ENCODE data around the gene IER5. TPM values are rescaled to one million over a fixed set of nuclear protein-coding genes. Genes with fewer than 3 reads are reported as not detected.

IER5 gene
- total and polyA plus RNA-seq, 9 of the 15 experiments (the other 6 are each of a cell fraction or from before 2014, with no cell fraction given), result 2.4 to 32.1 (median 12.0) TPM

DNA sequence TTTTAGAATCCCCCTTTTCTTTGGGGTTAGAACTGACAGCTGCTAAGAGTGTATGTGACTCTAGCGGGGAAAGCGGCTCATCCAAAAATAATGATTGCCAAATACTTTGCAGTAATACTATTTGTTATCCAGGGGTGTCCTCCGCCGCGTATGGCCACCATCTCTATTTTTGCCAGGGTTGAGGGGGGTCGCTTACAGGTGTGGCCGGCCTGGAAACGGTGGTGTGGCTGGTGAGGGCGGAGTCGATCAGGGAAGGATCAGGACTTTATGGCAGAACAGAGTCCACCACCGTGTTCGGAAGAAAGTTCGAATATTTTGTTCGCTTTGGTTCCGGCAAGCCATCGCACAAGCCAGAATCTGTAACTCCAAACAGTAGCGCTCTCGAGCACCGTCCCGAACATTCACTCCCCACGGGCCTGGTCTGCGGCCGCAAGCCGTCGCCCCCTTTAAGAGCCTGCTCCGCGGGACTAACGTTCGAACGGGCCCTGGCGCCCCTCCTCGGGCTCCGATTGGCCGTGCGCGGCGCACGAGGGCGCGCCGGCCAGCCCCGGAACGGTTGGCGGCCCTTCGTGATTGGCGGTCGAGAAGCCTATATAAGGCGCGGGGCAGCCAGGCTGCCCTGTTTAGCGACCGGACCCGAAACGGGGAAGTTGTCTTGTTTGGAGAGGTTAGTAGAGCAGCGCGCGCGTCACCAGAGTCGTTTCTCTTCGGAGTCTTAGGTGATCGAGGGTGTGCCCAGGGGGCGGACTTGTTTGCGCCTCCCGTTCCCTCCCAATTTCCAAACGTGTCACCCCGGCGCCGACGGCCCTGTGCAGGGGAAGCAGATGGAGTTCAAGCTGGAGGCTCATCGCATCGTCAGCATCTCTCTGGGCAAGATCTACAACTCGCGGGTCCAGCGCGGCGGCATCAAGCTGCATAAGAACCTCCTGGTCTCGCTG, at the start of gene IER5 (continued):
- TF ChIP-seq, protein P1, sequence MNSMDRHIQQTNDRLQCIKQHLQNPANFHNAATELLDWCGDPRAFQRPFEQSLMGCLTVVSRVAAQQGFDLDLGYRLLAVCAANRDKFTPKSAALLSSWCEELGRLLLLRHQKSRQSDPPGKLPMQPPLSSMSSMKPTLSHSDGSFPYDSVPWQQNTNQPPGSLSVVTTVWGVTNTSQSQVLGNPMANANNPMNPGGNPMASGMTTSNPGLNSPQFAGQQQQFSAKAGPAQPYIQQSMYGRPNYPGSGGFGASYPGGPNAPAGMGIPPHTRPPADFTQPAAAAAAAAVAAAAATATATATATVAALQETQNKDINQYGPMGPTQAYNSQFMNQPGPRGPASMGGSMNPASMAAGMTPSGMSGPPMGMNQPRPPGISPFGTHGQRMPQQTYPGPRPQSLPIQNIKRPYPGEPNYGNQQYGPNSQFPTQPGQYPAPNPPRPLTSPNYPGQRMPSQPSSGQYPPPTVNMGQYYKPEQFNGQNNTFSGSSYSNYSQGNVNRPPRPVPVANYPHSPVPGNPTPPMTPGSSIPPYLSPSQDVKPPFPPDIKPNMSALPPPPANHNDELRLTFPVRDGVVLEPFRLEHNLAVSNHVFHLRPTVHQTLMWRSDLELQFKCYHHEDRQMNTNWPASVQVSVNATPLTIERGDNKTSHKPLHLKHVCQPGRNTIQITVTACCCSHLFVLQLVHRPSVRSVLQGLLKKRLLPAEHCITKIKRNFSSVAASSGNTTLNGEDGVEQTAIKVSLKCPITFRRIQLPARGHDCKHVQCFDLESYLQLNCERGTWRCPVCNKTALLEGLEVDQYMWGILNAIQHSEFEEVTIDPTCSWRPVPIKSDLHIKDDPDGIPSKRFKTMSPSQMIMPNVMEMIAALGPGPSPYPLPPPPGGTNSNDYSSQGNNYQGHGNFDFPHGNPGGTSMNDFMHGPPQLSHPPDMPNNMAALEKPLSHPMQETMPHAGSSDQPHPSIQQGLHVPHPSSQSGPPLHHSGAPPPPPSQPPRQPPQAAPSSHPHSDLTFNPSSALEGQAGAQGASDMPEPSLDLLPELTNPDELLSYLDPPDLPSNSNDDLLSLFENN (IDR thresholded peaks at IDR 0.05; ENCODE audit: low read depth in 2 of 2, low read length in 2 of 2), result peak in 1 of 2 experiments; percentile 96; a peak in 2 of 4 replicates
- no peak for TF ChIP-seq ZNF239 (CRISPR knock-in tag; IDR thresholded peaks at IDR 0.05)
- TF ChIP-seq ZSCAN32 (CRISPR knock-in tag; IDR thresholded peaks at IDR 0.05), result peak; percentile 3; the same call in 1 of the 2 replicates
- peak; percentile 92 for TF ChIP-seq GTF2A2 (tag; IDR thresholded peaks at IDR 0.05)
- TF ChIP-seq GABPB2 (CRISPR knock-in tag; conservative IDR thresholded peaks at IDR 0.05), result peak; percentile 38; the same call in 1 of the 2 replicates
- peak; percentile 94 for TF ChIP-seq ZFX (CRISPR knock-in tag; IDR thresholded peaks at IDR 0.05)
- no peak; the same call in 1 of the 2 replicates for TF ChIP-seq CEBPG (CRISPR knock-in tag; IDR thresholded peaks at IDR 0.05)
- peak in 1 of 2 experiments; percentile 61; a peak in 2 of 4 replicates for TF ChIP-seq CEBPG (tag; conservative IDR thresholded peaks at IDR 0.05 in 1 of 2, IDR thresholded peaks at IDR 0.05 in 1 of 2)
- no peak for TF ChIP-seq ZNF174 (CRISPR knock-in tag; IDR thresholded peaks at IDR 0.05)
- peak; percentile 71; the same call in 1 of the 2 replicates for TF ChIP-seq JUN (IDR thresholded peaks at IDR 0.05; ENCODE audit: borderline replicate concordance, low read depth, low read length)
- no peak for TF ChIP-seq JUN (CRISPR knock-in tag; IDR thresholded peaks at IDR 0.05; ENCODE audit: borderline replicate concordance)
- TF ChIP-seq, protein P2, sequence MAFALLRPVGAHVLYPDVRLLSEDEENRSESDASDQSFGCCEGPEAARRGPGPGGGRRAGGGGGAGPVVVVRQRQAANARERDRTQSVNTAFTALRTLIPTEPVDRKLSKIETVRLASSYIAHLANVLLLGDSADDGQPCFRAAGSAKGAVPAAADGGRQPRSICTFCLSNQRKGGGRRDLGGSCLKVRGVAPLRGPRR (CRISPR knock-in tag; IDR thresholded peaks at IDR 0.05), result no peak; the same call in 1 of the 2 replicates
- TF ChIP-seq, protein P3, sequence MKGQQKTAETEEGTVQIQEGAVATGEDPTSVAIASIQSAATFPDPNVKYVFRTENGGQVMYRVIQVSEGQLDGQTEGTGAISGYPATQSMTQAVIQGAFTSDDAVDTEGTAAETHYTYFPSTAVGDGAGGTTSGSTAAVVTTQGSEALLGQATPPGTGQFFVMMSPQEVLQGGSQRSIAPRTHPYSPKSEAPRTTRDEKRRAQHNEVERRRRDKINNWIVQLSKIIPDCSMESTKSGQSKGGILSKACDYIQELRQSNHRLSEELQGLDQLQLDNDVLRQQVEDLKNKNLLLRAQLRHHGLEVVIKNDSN (CRISPR knock-in tag; IDR thresholded peaks at IDR 0.05), result peak; percentile 94
- TF ChIP-seq IFI16 (CRISPR knock-in tag; IDR thresholded peaks at IDR 0.05), result no peak
